SK-N-SH (cell line): Measurements from ENCODE around the gene NPIPA7. TPM values are rescaled to one million over a fixed set of nuclear protein-coding genes. Genes with fewer than 3 reads are reported as not detected.
"Not testable (repeated sequence)": the region's sequence is repeated elsewhere in the genome, so short reads cannot be mapped to it uniquely, and the experiment has no call there.

Source experiments
- CTCF ChIA-PET: fragments of 300-600, 350-600 bp; formaldehyde crosslinking; extraction: SDS; loops from one replicate; lab custom pipeline; 2021; lab: Yijun Ruan, JAX
- POLR2A ChIA-PET: fragments of 350-600 bp; sonication (Branson Sonifier 250); formaldehyde crosslinking; extraction: SDS; loops from one replicate; lab custom pipeline; 2020; ENCODE audit warnings: antibody characterized with exemption, inconsistent platforms; lab: Yijun Ruan, JAX
- DNase-seq: peaks from one replicate; pipeline ENCODE4 v3.0.0; 2012
- H2AFZ ChIP-seq: fragments of 200-600 bp; sonication (generic); 2 replicates; pipeline ENCODE4 v1.8.1; 2016; ENCODE audit warnings: antibody characterized with exemption, mild to moderate bottlenecking, low read depth
- H3F3A ChIP-seq: fragments of 200-600 bp; sonication (generic); replicated peaks from 2 replicates; pipeline ENCODE3; 2016; ENCODE audit warnings: antibody characterized with exemption, mild to moderate bottlenecking; ENCODE audit not compliant: insufficient read depth
- H3K27ac ChIP-seq, 2 experiments: fragments of 200-500 bp in 1 of 2; fragments of 200-600 bp in 1 of 2; sonication (Bioruptor generic) in 1 of 2; sonication (generic), shearing (Covaris generic) in 1 of 2; 2 replicates each; pipeline versions ENCODE4 v1.5.1 to v1.6.1; 2014 to 2016; ENCODE audit warnings: low read depth in 2 of 2, inconsistent platforms in 1 of 2, low read length in 1 of 2, mild to moderate bottlenecking in 1 of 2, mixed read lengths in 1 of 2
- H3K27me3 ChIP-seq: fragments of 200-600 bp; sonication (generic), shearing (Covaris generic); 2 replicates; pipeline ENCODE4 v1.6.1; 2016; ENCODE audit warnings: mixed run types; ENCODE audit not compliant: insufficient read depth
- H3K36me3 ChIP-seq, 2 experiments: fragments of 200-500 bp in 1 of 2; fragments of 200-600 bp in 1 of 2; sonication (Bioruptor generic) in 1 of 2; sonication (generic) in 1 of 2; replicated peaks in 1 of 2; 2 replicates each; pipeline versions ENCODE3 to v1.5.1; 2014 to 2016; ENCODE audit warnings: low read length in 1 of 2, mild to moderate bottlenecking in 1 of 2; ENCODE audit not compliant: insufficient read depth in 2 of 2, control insufficient read depth in 1 of 2
- H3K4me1 ChIP-seq, 2 experiments: fragments of 200-500 bp in 1 of 2; fragments of 200-600 bp in 1 of 2; sonication (Bioruptor generic) in 1 of 2; sonication (generic), shearing (Covaris generic) in 1 of 2; 2 replicates each; pipeline versions ENCODE4 v1.5.1 to v1.6.1; 2014 to 2016; ENCODE audit warnings: low read depth in 1 of 2, low read length in 1 of 2, mixed run types in 1 of 2; ENCODE audit not compliant: insufficient read depth in 2 of 2, control insufficient read depth in 1 of 2
- H3K4me2 ChIP-seq: fragments of 200-600 bp; sonication (generic), shearing (Covaris generic); 2 replicates; pipeline ENCODE4 v1.6.1; 2017; ENCODE audit warnings: mixed run types
- H3K4me3 ChIP-seq, 2 experiments: fragments of 200-500 bp in 1 of 2; fragments of 200-600 bp in 1 of 2; sonication (Bioruptor generic) in 1 of 2; sonication (generic), shearing (Covaris generic) in 1 of 2; 2 replicates each; pipeline versions ENCODE4 v1.5.1 to v1.8.1; 2014 to 2016; ENCODE audit warnings: low read depth in 2 of 2, inconsistent platforms in 1 of 2, low read length in 1 of 2, mild to moderate bottlenecking in 1 of 2, mixed read lengths in 1 of 2, moderate library complexity in 1 of 2
- H3K79me2 ChIP-seq: fragments of 200-600 bp; sonication (generic); 2 replicates; pipeline ENCODE4 v1.8.1; 2017; ENCODE audit warnings: mild to moderate bottlenecking; ENCODE audit not compliant: insufficient read depth
- H3K9ac ChIP-seq: fragments of 200-600 bp; sonication (generic); 2 replicates; pipeline ENCODE4 v1.6.1; 2017; ENCODE audit warnings: mixed run types
- H3K9me2 ChIP-seq: fragments of 200-600 bp; sonication (generic); 2 replicates; pipeline ENCODE4 v1.6.1; 2017; ENCODE audit warnings: mixed run types
- H3K9me3 ChIP-seq: fragments of 200-600 bp; sonication (generic); 2 replicates; pipeline ENCODE4 v1.6.1; 2017; ENCODE audit warnings: mixed run types, mild to moderate bottlenecking, moderate library complexity
- H4K20me1 ChIP-seq: fragments of 200-600 bp; sonication (generic); 2 replicates; pipeline ENCODE4 v1.6.1; 2017; ENCODE audit warnings: mild to moderate bottlenecking, mixed run types; ENCODE audit not compliant: insufficient read depth
- WGBS: methylation state at CpG from one replicate; pipeline ENCODE4 v1.1.6; 2017; ENCODE audit warnings: low lambda C conversion rate; 5-methylcytosine and 5-hydroxymethylcytosine counted together
- polyA plus RNA-seq, 3 experiments: library from polyadenylated mRNA; depleted of rRNA; stranded (reverse); fragments of >200 nt; gene quantifications; 2 replicates each; pipeline ENCODE4 v1.2.3, GENCODE V29; 2012
- small RNA-seq, 7 experiments: library from RNA; depleted of rRNA; stranded (forward); fragments of <200 nt; gene quantifications; one replicate each; pipeline ENCODE3, GENCODE V24; 2012

The NPIPA7 gene
- polyA plus RNA-seq, 1 of the 3 experiments (the other 2 are of a cell fraction), result 16.7 TPM

- H3K9me3 ChIP-seq, H3K9me2 ChIP-seq, H3K27me3 ChIP-seq, H4K20me1 ChIP-seq, H3K9ac ChIP-seq, H3K4me2 ChIP-seq, DNase-seq, H3K27ac ChIP-seq, H2AFZ ChIP-seq, H3K36me3 ChIP-seq, H3K79me2 ChIP-seq, H3F3A ChIP-seq, POLR2A ChIA-PET, H3K4me3 ChIP-seq, CTCF ChIA-PET, H3K4me1 ChIP-seq: not testable (repeated sequence)
- WGBS, result 49% methylated on average over 3 of the region's 3 CpGs
These were observed 55.8 kb downstream of the NPIPA7 start for GRCh38 chr16:16434711-16435110.

- H3K4me3 ChIP-seq, H2AFZ ChIP-seq, H3K9me3 ChIP-seq, H3K27ac ChIP-seq, H4K20me1 ChIP-seq, DNase-seq, H3K4me2 ChIP-seq, H3K9ac ChIP-seq, POLR2A ChIA-PET, H3K4me1 ChIP-seq, H3K27me3 ChIP-seq, H3F3A ChIP-seq, CTCF ChIA-PET, H3K36me3 ChIP-seq, H3K9me2 ChIP-seq, H3K79me2 ChIP-seq: not testable (repeated sequence)
- 54% methylated on average over 2 of the region's 2 CpGs for WGBS
These were observed 62.5 kb downstream of the NPIPA7 start for GRCh38 chr16:16441401-16441800.

Small RNAs within 50 kb of the gene (small RNA-seq; reads per million reads assigned to genes)
- gene AC138969.3 (0 reads per million in 7 experiments), gene MIR6511A3 (0 reads per million in 7 experiments), gene MIR6770-2 (0 reads per million in 7 experiments)

Other genes with a start within 250 kb of the NPIPA7 start
- gene ABCC6, start 155.6 kb upstream of the NPIPA7 start, polyA plus RNA-seq (2012; rRNA removed), result 0.23 and 0.71 TPM in 2 replicates
- 35.5 and 41.1 TPM in 2 replicates for gene NOMO3, start 146.6 kb upstream of the NPIPA7 start, polyA plus RNA-seq (2012; rRNA removed)